ENCODE results near the gene PRMT7. TPM values are rescaled to one million over a fixed set of nuclear protein-coding genes. Genes with fewer than 3 reads are reported as not detected.

Gene PRMT7
- total RNA-seq, 4 donors from 2014 or later: 22.3 to 56.7 (median 35.8) TPM

- no peak for ATAC-seq (ENCODE audit: low FRiP score)
- DNase-seq (ENCODE audit: low spot score): no peak
Measured at GRCh38 chr16:68367440-68367839, 56.6 kb downstream of the PRMT7 start.

GRCh38 chr16:68367891-68368290 is 57.1 kb downstream of the PRMT7 start:
- DNase-seq (ENCODE audit: low spot score) (no peak), ATAC-seq (ENCODE audit: low FRiP score) (no peak)
- TF ChIP-seq CTCF (IDR thresholded peaks at IDR 0.05): no peak

More at GRCh38 chr16:68367440-68367839, 56.6 kb downstream of the PRMT7 start:
- no peak for TF ChIP-seq CTCF (IDR thresholded peaks at IDR 0.05)

- no peak for TF ChIP-seq CTCF (IDR thresholded peaks at IDR 0.05)
- no peak for ATAC-seq (ENCODE audit: low FRiP score)
- no peak for DNase-seq (ENCODE audit: low spot score)
Measured at GRCh38 chr16:68368301-68368888, 57.6 kb downstream of the PRMT7 start.

- DNase-seq (ENCODE audit: low spot score) (no peak), ATAC-seq (ENCODE audit: low FRiP score) (no peak)
- no peak for TF ChIP-seq CTCF (IDR thresholded peaks at IDR 0.05)
Measured at GRCh38 chr16:68369168-68369567, 58.3 kb downstream of the PRMT7 start.

- TF ChIP-seq CTCF (IDR thresholded peaks at IDR 0.05): no peak
- DNase-seq (ENCODE audit: low spot score) (no peak), ATAC-seq (ENCODE audit: low FRiP score) (no peak)
Measured at GRCh38 chr16:68369697-68370580, 59.1 kb downstream of the PRMT7 start.

- DNase-seq (ENCODE audit: low spot score) (no peak), ATAC-seq (ENCODE audit: low FRiP score) (no peak)
- no peak for TF ChIP-seq CTCF (IDR thresholded peaks at IDR 0.05)
Measured at GRCh38 chr16:68370581-68371275, 59.9 kb downstream of the PRMT7 start.
